SK-N-SH (cell line): ENCODE measurements around the gene DUSP15. TPM values are rescaled to one million over a fixed set of nuclear protein-coding genes. Genes with fewer than 3 reads are reported as not detected.

Experiments
- CTCF ChIA-PET: fragments of 300-600, 350-600 bp; formaldehyde crosslinking; extraction: SDS; loops from one replicate; lab custom pipeline; 2021; lab: Yijun Ruan, JAX
- POLR2A ChIA-PET: fragments of 350-600 bp; sonication (Branson Sonifier 250); formaldehyde crosslinking; extraction: SDS; loops from one replicate; lab custom pipeline; 2020; ENCODE audit warnings: antibody characterized with exemption, inconsistent platforms; lab: Yijun Ruan, JAX
- DNase-seq: peaks from one replicate; pipeline ENCODE4 v3.0.0; 2012
- H2AFZ ChIP-seq: fragments of 200-600 bp; sonication (generic); 2 replicates; pipeline ENCODE4 v1.8.1; 2016; ENCODE audit warnings: antibody characterized with exemption, mild to moderate bottlenecking, low read depth
- H3F3A ChIP-seq: fragments of 200-600 bp; sonication (generic); replicated peaks from 2 replicates; pipeline ENCODE3; 2016; ENCODE audit warnings: antibody characterized with exemption, mild to moderate bottlenecking; ENCODE audit not compliant: insufficient read depth
- H3K27ac ChIP-seq, 2 experiments: fragments of 200-500 bp in 1 of 2; fragments of 200-600 bp in 1 of 2; sonication (Bioruptor generic) in 1 of 2; sonication (generic), shearing (Covaris generic) in 1 of 2; 2 replicates each; pipeline versions ENCODE4 v1.5.1 to v1.6.1; 2014 to 2016; ENCODE audit warnings: low read depth in 2 of 2, inconsistent platforms in 1 of 2, low read length in 1 of 2, mild to moderate bottlenecking in 1 of 2, mixed read lengths in 1 of 2
- H3K27me3 ChIP-seq: fragments of 200-600 bp; sonication (generic), shearing (Covaris generic); 2 replicates; pipeline ENCODE4 v1.6.1; 2016; ENCODE audit warnings: mixed run types; ENCODE audit not compliant: insufficient read depth
- H3K36me3 ChIP-seq, 2 experiments: fragments of 200-500 bp in 1 of 2; fragments of 200-600 bp in 1 of 2; sonication (Bioruptor generic) in 1 of 2; sonication (generic) in 1 of 2; replicated peaks in 1 of 2; 2 replicates each; pipeline versions ENCODE3 to v1.5.1; 2014 to 2016; ENCODE audit warnings: low read length in 1 of 2, mild to moderate bottlenecking in 1 of 2; ENCODE audit not compliant: insufficient read depth in 2 of 2, control insufficient read depth in 1 of 2
- H3K4me1 ChIP-seq, 2 experiments: fragments of 200-500 bp in 1 of 2; fragments of 200-600 bp in 1 of 2; sonication (Bioruptor generic) in 1 of 2; sonication (generic), shearing (Covaris generic) in 1 of 2; 2 replicates each; pipeline versions ENCODE4 v1.5.1 to v1.6.1; 2014 to 2016; ENCODE audit warnings: low read depth in 1 of 2, low read length in 1 of 2, mixed run types in 1 of 2; ENCODE audit not compliant: insufficient read depth in 2 of 2, control insufficient read depth in 1 of 2
- H3K4me2 ChIP-seq: fragments of 200-600 bp; sonication (generic), shearing (Covaris generic); 2 replicates; pipeline ENCODE4 v1.6.1; 2017; ENCODE audit warnings: mixed run types
- H3K4me3 ChIP-seq, 2 experiments: fragments of 200-500 bp in 1 of 2; fragments of 200-600 bp in 1 of 2; sonication (Bioruptor generic) in 1 of 2; sonication (generic), shearing (Covaris generic) in 1 of 2; 2 replicates each; pipeline versions ENCODE4 v1.5.1 to v1.8.1; 2014 to 2016; ENCODE audit warnings: low read depth in 2 of 2, inconsistent platforms in 1 of 2, low read length in 1 of 2, mild to moderate bottlenecking in 1 of 2, mixed read lengths in 1 of 2, moderate library complexity in 1 of 2
- H3K79me2 ChIP-seq: fragments of 200-600 bp; sonication (generic); 2 replicates; pipeline ENCODE4 v1.8.1; 2017; ENCODE audit warnings: mild to moderate bottlenecking; ENCODE audit not compliant: insufficient read depth
- H3K9ac ChIP-seq: fragments of 200-600 bp; sonication (generic); 2 replicates; pipeline ENCODE4 v1.6.1; 2017; ENCODE audit warnings: mixed run types
- H3K9me2 ChIP-seq: fragments of 200-600 bp; sonication (generic); 2 replicates; pipeline ENCODE4 v1.6.1; 2017; ENCODE audit warnings: mixed run types
- H3K9me3 ChIP-seq: fragments of 200-600 bp; sonication (generic); 2 replicates; pipeline ENCODE4 v1.6.1; 2017; ENCODE audit warnings: mixed run types, mild to moderate bottlenecking, moderate library complexity
- H4K20me1 ChIP-seq: fragments of 200-600 bp; sonication (generic); 2 replicates; pipeline ENCODE4 v1.6.1; 2017; ENCODE audit warnings: mild to moderate bottlenecking, mixed run types; ENCODE audit not compliant: insufficient read depth
- ELF1 ChIP-seq: IDR thresholded peaks from 2 replicates; pipeline ENCODE4 v1.4.0; 2012
- EP300 ChIP-seq, 2 experiments: IDR thresholded peaks; 2 replicates each; pipeline versions ENCODE4 v1.4.0 to v1.6.1; 2012; ENCODE audit warnings: borderline replicate concordance in 1 of 2, low read depth in 1 of 2, low read length in 1 of 2
- EZH2phosphoT487 ChIP-seq: fragments of 200-600 bp; sonication (generic); IDR thresholded peaks from 2 replicates; pipeline ENCODE4 v1.6.1; 2017; ENCODE audit warnings: low read depth, mixed run types, mild to moderate bottlenecking, antibody characterized with exemption, moderate library complexity, borderline replicate concordance
- FOXM1 ChIP-seq: IDR thresholded peaks from 2 replicates; pipeline ENCODE4 v1.4.0; 2012; ENCODE audit warnings: low read depth, mild to moderate bottlenecking
- JUND ChIP-seq: IDR thresholded peaks from 2 replicates; pipeline ENCODE4 v1.4.0; 2012
- MEF2A ChIP-seq: IDR thresholded peaks from 2 replicates; pipeline ENCODE4 v1.4.0; 2012; ENCODE audit warnings: low read depth, borderline replicate concordance
- MXI1 ChIP-seq: IDR thresholded peaks from 2 replicates; pipeline ENCODE4 v1.6.1; 2012; ENCODE audit warnings: mild to moderate bottlenecking, low read depth, low read length, improper control_type of control experiment
- NFIC ChIP-seq: IDR thresholded peaks from 2 replicates; pipeline ENCODE4 v1.4.0; 2012; ENCODE audit warnings: borderline replicate concordance
- NRF1 ChIP-seq: IDR thresholded peaks from 2 replicates; pipeline ENCODE4 v1.6.1; 2012; ENCODE audit warnings: low read depth, mild to moderate bottlenecking, low read length
- PBX3 ChIP-seq: IDR thresholded peaks from 2 replicates; pipeline ENCODE4; 2012
- RAD21 ChIP-seq: IDR thresholded peaks from 2 replicates; pipeline ENCODE4 v1.6.1; 2012; ENCODE audit warnings: mild to moderate bottlenecking, low read length
- RFX5 ChIP-seq: IDR thresholded peaks from 2 replicates; pipeline ENCODE4 v1.6.1; 2012; ENCODE audit warnings: mild to moderate bottlenecking, improper control_type of control experiment, low read length
- RXRA ChIP-seq: IDR thresholded peaks from 2 replicates; pipeline ENCODE4 v1.4.0; 2012; ENCODE audit warnings: low read depth, mild to moderate bottlenecking, borderline replicate concordance
- SMC3 ChIP-seq: IDR thresholded peaks from 2 replicates; pipeline ENCODE4 v1.6.1; 2012; ENCODE audit warnings: low read depth, low read length, improper control_type of control experiment
- TCF12 ChIP-seq: IDR thresholded peaks from 2 replicates; pipeline ENCODE4 v1.4.0; 2012
- TEAD4 ChIP-seq: IDR thresholded peaks from 2 replicates; pipeline ENCODE4 v1.4.0; 2012; ENCODE audit warnings: mild to moderate bottlenecking, borderline replicate concordance; ENCODE audit not compliant: insufficient read depth
- USF2 ChIP-seq: fragments of 150-350 bp; IDR thresholded peaks from 2 replicates; pipeline ENCODE4 v1.6.1; 2017; ENCODE audit warnings: antibody characterized with exemption, low read length, low read depth, borderline replicate concordance
- YY1 ChIP-seq: IDR thresholded peaks from 2 replicates; pipeline ENCODE4 v1.4.0; 2012; ENCODE audit warnings: low read depth, mild to moderate bottlenecking
- ZBTB33 ChIP-seq: IDR thresholded peaks from 2 replicates; pipeline ENCODE4 v1.4.0; 2012; ENCODE audit warnings: low read depth, borderline replicate concordance
- WGBS: methylation state at CpG from one replicate; pipeline ENCODE4 v1.1.6; 2017; ENCODE audit warnings: low lambda C conversion rate; 5-methylcytosine and 5-hydroxymethylcytosine counted together
- polyA plus RNA-seq, 3 experiments: library from polyadenylated mRNA; depleted of rRNA; stranded (reverse); fragments of >200 nt; gene quantifications; 2 replicates each; pipeline ENCODE4 v1.2.3, GENCODE V29; 2012

DUSP15 gene
- polyA plus RNA-seq, 1 of the 3 experiments (the other 2 are of a cell fraction) = 5.4 TPM

- no peaks in the 10 kb centered on the region for H4K20me1 ChIP-seq
- no peaks in the 10 kb centered on the region for H3K36me3 ChIP-seq
- H3K9ac ChIP-seq = peak overlapping the region; percentile 71
- CTCF ChIA-PET = interaction anchor here (1.2 to 3.1 kb wide), 4 partner anchors 9 to 162 kb away, joined by 4 to 13 read pairs (median 8); partner anchors contain the start of gene PDRG1
- no peaks in the 10 kb centered on the region for H3K9me2 ChIP-seq
- peaks cover 5% of the 10 kb centered on the region for H3F3A ChIP-seq
- peak overlapping the region in 1 of 2 experiments; percentile 62; a peak in 1 of 4 replicates for H3K27ac ChIP-seq
- DNase-seq = no peak
- POLR2A ChIA-PET = no interaction called here
- H3K4me3 ChIP-seq = peak overlapping the region; percentile 66 to 69
- 29% methylated on average over 1 of the region's 1 CpG for WGBS
- H3K4me2 ChIP-seq = peak overlapping the region; percentile 81
- H3K27me3 ChIP-seq = no peaks in the 10 kb centered on the region
- no peaks in the 10 kb centered on the region for H3K9me3 ChIP-seq
- peak overlapping the region; percentile 94 for H2AFZ ChIP-seq
- H3K4me1 ChIP-seq = peaks cover 0 to 23% of the 10 kb centered on the region in 2 experiments; a peak in 1 of 4 replicates
- no peaks in the 10 kb centered on the region for H3K79me2 ChIP-seq
- TF ChIP-seq NFIC = no peak
- no peak for TF ChIP-seq TCF12
- TF ChIP-seq EZH2phosphoT487 = no peak
- no peak for TF ChIP-seq ZBTB33
- TF ChIP-seq EP300 (IDR thresholded peaks at IDR 0.05; ENCODE audit: borderline replicate concordance in 1 of 2, low read depth in 1 of 2, low read length in 1 of 2) = no peak
- TF ChIP-seq ELF1 = no peak
- no peak for TF ChIP-seq RAD21
- TF ChIP-seq USF2 = no peak
- no peak for TF ChIP-seq NRF1
- TF ChIP-seq YY1 = no peak
- TF ChIP-seq RXRA = no peak
- TF ChIP-seq MEF2A = no peak
- no peak for TF ChIP-seq RFX5
- no peak for TF ChIP-seq MXI1
- no peak for TF ChIP-seq JUND
- TF ChIP-seq PBX3 = no peak
- no peak for TF ChIP-seq FOXM1
- TF ChIP-seq SMC3 = no peak
- TF ChIP-seq TEAD4 = no peak
These were observed 720 bp downstream of the DUSP15 start for GRCh38 chr20:31869673-31869941.
